ENCODE results near the gene CALY. TPM values are rescaled to one million over a fixed set of nuclear protein-coding genes. Genes with fewer than 3 reads are reported as not detected.

CALY gene
- total RNA-seq, 1 experiment from 2014 or later = not detected

DNA sequence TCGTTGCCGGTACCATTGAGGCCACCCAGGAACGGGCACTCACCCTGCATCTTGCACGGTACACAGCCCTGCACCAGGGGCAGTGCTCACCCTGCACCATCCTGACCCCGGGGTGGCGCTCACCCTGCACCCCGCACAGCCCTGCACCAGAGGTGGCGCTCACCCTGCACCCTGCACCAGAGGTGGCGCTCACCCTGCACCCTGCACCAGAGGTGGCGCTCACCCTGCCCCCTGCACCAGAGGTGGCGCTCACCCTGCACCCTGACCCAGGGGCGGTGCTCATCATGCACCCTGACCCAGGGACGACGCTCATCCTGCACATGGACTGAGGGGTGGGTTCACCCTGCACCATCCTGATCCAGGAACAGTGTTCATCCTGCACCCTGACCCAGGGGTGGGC, 34.5 kb downstream of the CALY start:
- H3K9me3 ChIP-seq (ENCODE audit: low read depth, low read length, poor library complexity, severe bottlenecking) = no peaks in the 10 kb centered on the region
- H3K4me1 ChIP-seq (ENCODE audit: insufficient read depth, low read length, poor library complexity, severe bottlenecking) = no peaks in the 10 kb centered on the region
- no peak overlapping the region for H3K4me3 ChIP-seq (ENCODE audit: low read depth, low read length, poor library complexity, severe bottlenecking)
- CTCF ChIA-PET = no interaction called here
- POLR2A ChIA-PET (ENCODE audit: low non-redundant PET) = no interaction called here
- no peak for DNase-seq (ENCODE audit: low spot score)
- H3K36me3 ChIP-seq (ENCODE audit: insufficient read depth, low read length, poor library complexity, severe bottlenecking) = peaks cover 33% of the 10 kb centered on the region
- intact Hi-C loops (cut with micrococcal nuclease; ENCODE audit: unreplicated experiment) = no loop called here
- TF ChIP-seq, protein P1, sequence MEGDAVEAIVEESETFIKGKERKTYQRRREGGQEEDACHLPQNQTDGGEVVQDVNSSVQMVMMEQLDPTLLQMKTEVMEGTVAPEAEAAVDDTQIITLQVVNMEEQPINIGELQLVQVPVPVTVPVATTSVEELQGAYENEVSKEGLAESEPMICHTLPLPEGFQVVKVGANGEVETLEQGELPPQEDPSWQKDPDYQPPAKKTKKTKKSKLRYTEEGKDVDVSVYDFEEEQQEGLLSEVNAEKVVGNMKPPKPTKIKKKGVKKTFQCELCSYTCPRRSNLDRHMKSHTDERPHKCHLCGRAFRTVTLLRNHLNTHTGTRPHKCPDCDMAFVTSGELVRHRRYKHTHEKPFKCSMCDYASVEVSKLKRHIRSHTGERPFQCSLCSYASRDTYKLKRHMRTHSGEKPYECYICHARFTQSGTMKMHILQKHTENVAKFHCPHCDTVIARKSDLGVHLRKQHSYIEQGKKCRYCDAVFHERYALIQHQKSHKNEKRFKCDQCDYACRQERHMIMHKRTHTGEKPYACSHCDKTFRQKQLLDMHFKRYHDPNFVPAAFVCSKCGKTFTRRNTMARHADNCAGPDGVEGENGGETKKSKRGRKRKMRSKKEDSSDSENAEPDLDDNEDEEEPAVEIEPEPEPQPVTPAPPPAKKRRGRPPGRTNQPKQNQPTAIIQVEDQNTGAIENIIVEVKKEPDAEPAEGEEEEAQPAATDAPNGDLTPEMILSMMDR (conservative IDR thresholded peaks at IDR 0.05; ENCODE audit: low read depth, low read length) = no peak
- TF ChIP-seq EZH2 (IDR thresholded peaks at IDR 0.05; ENCODE audit: borderline replicate concordance, low read depth, low read length, poor library complexity, severe bottlenecking) = no peak
- BruUV-seq (replicated peaks) = no TSS peak
- H3K27me3 ChIP-seq (replicated peaks; ENCODE audit: insufficient read depth, low read depth, low read length, poor library complexity) = no peaks in the 10 kb centered on the region
- no peak overlapping the region for H3K27ac ChIP-seq (ENCODE audit: low read depth, low read length, poor library complexity, severe bottlenecking)

DNA sequence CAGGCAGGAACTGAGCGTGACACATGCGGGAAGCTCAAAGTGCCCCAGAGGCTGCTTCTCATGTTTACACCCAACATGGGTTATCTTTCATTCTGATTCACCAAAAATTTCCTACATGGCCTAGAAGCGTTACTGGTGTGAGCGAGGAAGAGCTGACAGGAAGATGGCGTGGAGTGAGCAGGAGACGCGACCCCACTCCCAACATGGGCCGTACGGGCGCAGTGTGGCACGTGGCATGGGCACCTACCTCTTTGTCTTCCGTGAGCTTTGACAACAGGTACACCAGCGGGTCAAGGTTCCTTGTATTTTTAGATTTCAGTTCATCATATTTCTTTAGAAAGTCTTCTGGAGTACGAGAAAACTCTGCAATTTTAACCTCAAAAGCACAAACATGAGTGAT, 37.0 kb downstream of the CALY start:
- peaks cover 49% of the 10 kb centered on the region for H3K36me3 ChIP-seq (ENCODE audit: insufficient read depth, low read length, poor library complexity, severe bottlenecking)
- TF ChIP-seq, protein P1 (conservative IDR thresholded peaks at IDR 0.05; ENCODE audit: low read depth, low read length) = no peak
- no peak for TF ChIP-seq EZH2 (IDR thresholded peaks at IDR 0.05; ENCODE audit: borderline replicate concordance, low read depth, low read length, poor library complexity, severe bottlenecking)
- DNase-seq (ENCODE audit: low spot score) = no peak
- H3K27me3 ChIP-seq (replicated peaks; ENCODE audit: insufficient read depth, low read depth, low read length, poor library complexity) = no peaks in the 10 kb centered on the region
- ChIA-PET CTCF (no interaction called here), POLR2A (ENCODE audit: low non-redundant PET) (interaction anchor here (0.6 kb wide), 1 partner anchor 32 kb away, joined by 3 read pairs; no protein-coding TSS in a partner anchor)
- H3K4me1 ChIP-seq (ENCODE audit: insufficient read depth, low read length, poor library complexity, severe bottlenecking) = no peaks in the 10 kb centered on the region
- intact Hi-C loops (cut with micrococcal nuclease; ENCODE audit: unreplicated experiment) = no loop called here
- BruUV-seq (replicated peaks) = no TSS peak
- H3K4me3 ChIP-seq (ENCODE audit: low read depth, low read length, poor library complexity, severe bottlenecking) = no peak overlapping the region
- H3K27ac ChIP-seq (ENCODE audit: low read depth, low read length, poor library complexity, severe bottlenecking) = no peak overlapping the region
- H3K9me3 ChIP-seq (ENCODE audit: low read depth, low read length, poor library complexity, severe bottlenecking) = no peaks in the 10 kb centered on the region

DNA sequence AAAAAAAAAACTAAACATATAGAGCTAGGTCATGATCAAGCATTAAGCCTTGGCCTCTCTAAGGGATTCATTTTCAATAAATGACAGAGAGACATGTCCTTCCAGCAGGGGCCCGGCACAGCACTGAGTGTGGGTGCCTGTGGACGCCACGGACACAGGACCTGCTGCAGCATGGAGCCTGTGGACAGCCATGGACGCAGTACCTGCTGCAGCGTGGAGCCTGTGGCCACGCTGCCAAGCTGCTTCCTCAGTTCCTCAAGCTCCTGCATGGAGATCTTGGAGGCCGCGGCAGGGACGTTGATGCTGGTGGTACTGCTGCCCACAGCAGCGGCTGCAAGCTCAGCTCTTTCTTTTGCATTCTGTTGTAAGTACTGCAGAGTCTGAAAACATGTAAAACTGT, 37.5 kb downstream of the CALY start:
- DNase-seq (ENCODE audit: low spot score) = no peak
- no peaks in the 10 kb centered on the region for H3K4me1 ChIP-seq (ENCODE audit: insufficient read depth, low read length, poor library complexity, severe bottlenecking)
- H3K36me3 ChIP-seq (ENCODE audit: insufficient read depth, low read length, poor library complexity, severe bottlenecking) = peaks cover 49% of the 10 kb centered on the region
- H3K9me3 ChIP-seq (ENCODE audit: low read depth, low read length, poor library complexity, severe bottlenecking) = no peaks in the 10 kb centered on the region
- CTCF ChIA-PET = no interaction called here
- TF ChIP-seq EZH2 (IDR thresholded peaks at IDR 0.05; ENCODE audit: borderline replicate concordance, low read depth, low read length, poor library complexity, severe bottlenecking) = no peak
- TF ChIP-seq, protein P1 (conservative IDR thresholded peaks at IDR 0.05; ENCODE audit: low read depth, low read length) = no peak
- H3K4me3 ChIP-seq (ENCODE audit: low read depth, low read length, poor library complexity, severe bottlenecking) = no peak overlapping the region
- intact Hi-C loops (cut with micrococcal nuclease; ENCODE audit: unreplicated experiment) = no loop called here
- no TSS peak for BruUV-seq (replicated peaks)
- POLR2A ChIA-PET (ENCODE audit: low non-redundant PET) = no interaction called here
- no peak overlapping the region for H3K27ac ChIP-seq (ENCODE audit: low read depth, low read length, poor library complexity, severe bottlenecking)
- H3K27me3 ChIP-seq (replicated peaks; ENCODE audit: insufficient read depth, low read depth, low read length, poor library complexity) = no peaks in the 10 kb centered on the region
